Brain microvascular endothelial cell (primary cell): Measurements from ENCODE around the gene SERPINI2.
"Not testable (repeated sequence)": the region's sequence is repeated elsewhere in the genome, so short reads cannot be mapped to it uniquely, and the experiment has no call there.

Experiments
- DNase-seq: peaks from one replicate; pipeline ENCODE4 v3.0.0-alpha.2; 2020
- H3K27ac ChIP-seq: fragments of 250-450 bp; sonication (Bioruptor Pico); 2 replicates; pipeline ENCODE4 v1.5.1; 2020; ENCODE audit warnings: mild to moderate bottlenecking, moderate library complexity
- H3K27me3 ChIP-seq: fragments of 250-450 bp; sonication (Bioruptor Pico); replicated peaks from 2 replicates; pipeline ENCODE4 v1.5.1; 2020; ENCODE audit warnings: mild to moderate bottlenecking
- H3K36me3 ChIP-seq: fragments of 250-450 bp; sonication (Bioruptor Pico); replicated peaks from 2 replicates; pipeline ENCODE4 v1.5.1; 2020; ENCODE audit warnings: mild to moderate bottlenecking
- H3K4me3 ChIP-seq: 2 replicates; pipeline ENCODE4 v1.5.1; 2011; ENCODE audit warnings: low read depth, mild to moderate bottlenecking, control low read depth, low read length, moderate library complexity
- in situ Hi-C: cut with HindIII; loops from 2 replicates; pipeline ENCODE4 v1.10.0; 2017; ENCODE audit warnings: low sequenced_read_pairs, low pct_ligation_motif_present
- TF ChIP-seq, protein P1 (sequence below): IDR thresholded peaks from 2 replicates; pipeline ENCODE4 v1.5.1; 2011; ENCODE audit warnings: low read depth, mild to moderate bottlenecking, moderate library complexity, low read length, control low read depth, inconsistent platforms; ENCODE audit errors: missing control alignments

Gene SERPINI2

DNA sequence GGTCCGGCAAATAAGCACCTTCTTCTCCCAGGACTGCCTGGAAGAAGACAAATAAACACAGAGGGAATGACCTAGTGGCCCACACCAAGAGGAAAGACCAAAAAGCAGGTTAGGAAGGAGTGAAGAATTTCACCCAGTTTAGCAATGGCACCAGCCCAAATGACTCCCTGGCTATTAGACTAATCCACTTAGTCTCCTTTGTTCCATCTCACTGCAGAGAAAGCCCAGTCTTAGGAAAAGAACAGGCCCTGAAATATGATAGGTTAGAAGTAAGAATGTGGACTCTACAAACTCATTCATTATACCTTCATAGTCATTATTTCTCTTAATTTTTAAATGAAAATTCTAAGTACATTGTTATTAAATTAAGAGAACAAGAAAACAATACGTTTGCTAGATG lies 23.2 kb downstream of the SERPINI2 start:
- in situ Hi-C loops, result no loop called here
- H3K4me3 ChIP-seq, result no peak overlapping the region
- no peak for DNase-seq
- no peaks in the 10 kb centered on the region for H3K27me3 ChIP-seq
- TF ChIP-seq, protein P1, sequence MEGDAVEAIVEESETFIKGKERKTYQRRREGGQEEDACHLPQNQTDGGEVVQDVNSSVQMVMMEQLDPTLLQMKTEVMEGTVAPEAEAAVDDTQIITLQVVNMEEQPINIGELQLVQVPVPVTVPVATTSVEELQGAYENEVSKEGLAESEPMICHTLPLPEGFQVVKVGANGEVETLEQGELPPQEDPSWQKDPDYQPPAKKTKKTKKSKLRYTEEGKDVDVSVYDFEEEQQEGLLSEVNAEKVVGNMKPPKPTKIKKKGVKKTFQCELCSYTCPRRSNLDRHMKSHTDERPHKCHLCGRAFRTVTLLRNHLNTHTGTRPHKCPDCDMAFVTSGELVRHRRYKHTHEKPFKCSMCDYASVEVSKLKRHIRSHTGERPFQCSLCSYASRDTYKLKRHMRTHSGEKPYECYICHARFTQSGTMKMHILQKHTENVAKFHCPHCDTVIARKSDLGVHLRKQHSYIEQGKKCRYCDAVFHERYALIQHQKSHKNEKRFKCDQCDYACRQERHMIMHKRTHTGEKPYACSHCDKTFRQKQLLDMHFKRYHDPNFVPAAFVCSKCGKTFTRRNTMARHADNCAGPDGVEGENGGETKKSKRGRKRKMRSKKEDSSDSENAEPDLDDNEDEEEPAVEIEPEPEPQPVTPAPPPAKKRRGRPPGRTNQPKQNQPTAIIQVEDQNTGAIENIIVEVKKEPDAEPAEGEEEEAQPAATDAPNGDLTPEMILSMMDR, result no peak
- H3K27ac ChIP-seq, result no peak overlapping the region
- H3K36me3 ChIP-seq, result no peaks in the 10 kb centered on the region

DNA sequence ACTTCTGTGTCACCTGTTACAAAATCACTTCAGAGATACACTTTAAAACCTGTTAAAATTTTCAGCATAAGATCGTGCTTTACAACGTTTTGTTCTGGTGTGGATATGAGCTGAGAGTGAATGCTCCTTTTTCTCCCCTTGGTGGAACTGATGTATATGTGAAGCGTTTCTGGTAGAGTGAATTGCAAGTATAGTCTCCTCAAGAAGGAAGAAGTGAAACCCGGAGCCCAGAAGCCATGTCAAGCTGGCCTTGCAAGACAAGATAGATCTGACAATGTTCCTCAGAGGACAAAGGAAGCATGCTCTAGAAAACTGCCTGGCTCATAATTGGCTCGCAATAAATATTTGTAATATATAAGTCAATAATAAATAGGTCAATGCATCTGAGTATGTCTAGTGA lies 23.6 kb downstream of the SERPINI2 start:
- H3K4me3 ChIP-seq, result no peak overlapping the region
- no peak overlapping the region for H3K27ac ChIP-seq
- no peaks in the 10 kb centered on the region for H3K36me3 ChIP-seq
- TF ChIP-seq, protein P1, result no peak
- H3K27me3 ChIP-seq, result no peaks in the 10 kb centered on the region
- DNase-seq, result no peak
- in situ Hi-C loops, result no loop called here

DNA sequence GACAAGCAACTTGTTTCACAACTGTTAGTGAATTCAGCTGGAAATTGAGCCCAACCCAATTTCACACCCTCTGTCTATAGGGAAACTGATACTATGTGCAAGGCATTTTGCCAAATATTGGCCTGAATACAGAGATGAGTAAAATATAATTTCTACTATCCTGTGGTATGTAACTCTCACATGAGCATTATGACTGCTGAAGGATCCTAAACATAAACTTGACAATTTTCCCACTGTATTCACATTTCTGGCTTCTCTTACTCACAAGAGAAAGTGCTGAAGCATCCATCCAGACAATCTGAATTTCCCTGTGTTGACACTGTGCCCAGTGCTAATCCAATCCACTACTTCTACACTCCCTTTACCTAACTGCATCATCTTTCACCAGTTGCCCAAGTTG lies 28.4 kb downstream of the SERPINI2 start:
- TF ChIP-seq, protein P1, result no peak
- Histone ChIP-seq H3K27ac (no peak overlapping the region), H3K27me3 (no peaks in the 10 kb centered on the region), H3K4me3 (no peak overlapping the region), H3K36me3 (no peaks in the 10 kb centered on the region)
- in situ Hi-C loops, result no loop called here
- no peak for DNase-seq

DNA sequence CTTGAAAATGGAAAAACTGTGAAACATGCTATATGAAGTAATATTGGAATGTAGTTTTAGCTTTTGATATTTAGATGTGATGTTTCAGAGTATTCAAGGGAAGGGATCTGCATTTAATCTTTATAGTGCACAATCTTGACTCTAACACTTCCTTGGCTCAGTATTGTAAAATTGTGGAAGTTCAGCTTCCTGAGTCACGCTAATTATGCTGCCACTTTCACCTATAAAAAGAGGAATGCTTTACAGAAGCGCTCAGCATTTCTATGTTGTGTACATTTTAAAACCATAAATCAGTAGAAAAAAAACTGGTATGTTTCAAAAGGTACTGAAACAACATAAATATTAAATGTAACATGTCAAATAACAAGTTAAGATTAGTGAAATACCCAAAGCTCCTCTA lies 32.6 kb downstream of the SERPINI2 start:
- no peak for DNase-seq
- in situ Hi-C loops, result no loop called here
- Histone ChIP-seq H3K27ac (no peak overlapping the region), H3K36me3 (no peaks in the 10 kb centered on the region), H3K4me3 (no peak overlapping the region), H3K27me3 (no peaks in the 10 kb centered on the region)
- TF ChIP-seq, protein P1, result no peak

DNA sequence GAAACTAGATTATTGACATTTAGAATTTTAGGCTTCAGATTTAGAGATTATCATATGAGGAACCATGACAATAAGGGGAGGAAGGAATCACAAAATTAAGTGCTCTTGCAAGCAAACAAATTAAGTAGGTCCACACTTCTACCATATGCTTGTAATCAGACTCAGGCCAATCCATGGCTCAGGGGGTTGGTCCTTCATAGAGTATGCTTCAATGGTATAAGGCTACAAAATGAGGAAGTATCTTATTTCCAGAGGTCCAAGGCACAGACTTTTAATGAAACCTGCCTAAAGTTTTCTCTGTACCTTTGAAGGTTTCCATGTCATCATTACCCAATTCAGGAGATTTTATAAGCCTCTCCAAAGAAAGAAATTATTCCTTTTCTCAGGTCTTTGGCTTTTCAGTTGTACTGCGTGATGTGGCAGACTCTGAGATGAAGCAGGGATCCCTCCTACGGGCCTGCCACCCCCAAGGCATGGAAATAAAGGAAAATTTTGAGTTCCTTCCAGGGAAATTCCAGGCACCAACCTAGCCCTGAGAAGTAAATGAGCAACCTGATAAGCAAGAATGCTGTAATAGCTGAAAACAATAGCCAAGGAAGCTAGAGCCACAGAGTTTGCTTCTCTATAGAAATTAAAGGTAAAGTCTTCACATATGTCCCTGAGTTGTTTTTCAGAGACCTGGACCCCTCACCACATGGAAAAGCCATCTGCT lies 36.3 kb downstream of the SERPINI2 start:
- TF ChIP-seq, protein P1, result no peak
- no peaks in the 10 kb centered on the region for H3K27me3 ChIP-seq
- in situ Hi-C loops, result no loop called here
- no peak overlapping the region for H3K27ac ChIP-seq
- DNase-seq, result no peak
- no peak overlapping the region for H3K4me3 ChIP-seq
- no peaks in the 10 kb centered on the region for H3K36me3 ChIP-seq

DNA sequence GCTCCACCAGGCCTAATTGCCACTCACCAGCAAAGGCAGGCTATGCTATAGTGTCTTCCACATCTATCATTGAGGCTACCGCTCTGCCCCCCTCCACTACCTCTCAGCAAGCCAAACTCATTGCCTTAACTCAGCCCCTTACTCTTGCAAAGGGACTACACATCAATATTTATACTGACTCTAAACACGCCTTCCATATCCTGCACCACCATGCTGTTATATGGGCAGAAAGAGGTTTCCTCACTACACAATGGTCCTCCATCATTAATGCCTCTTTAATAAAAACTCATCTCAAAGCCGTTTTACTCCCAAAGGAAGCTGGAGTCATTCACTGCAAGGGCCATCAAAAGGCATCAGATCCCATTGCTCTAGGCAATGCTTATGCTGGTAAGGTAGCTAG lies 46.9 kb downstream of the SERPINI2 start:
- DNase-seq, H3K4me3 ChIP-seq, H3K27ac ChIP-seq, in situ Hi-C loops, H3K27me3 ChIP-seq, H3K36me3 ChIP-seq: not testable (repeated sequence)

DNA sequence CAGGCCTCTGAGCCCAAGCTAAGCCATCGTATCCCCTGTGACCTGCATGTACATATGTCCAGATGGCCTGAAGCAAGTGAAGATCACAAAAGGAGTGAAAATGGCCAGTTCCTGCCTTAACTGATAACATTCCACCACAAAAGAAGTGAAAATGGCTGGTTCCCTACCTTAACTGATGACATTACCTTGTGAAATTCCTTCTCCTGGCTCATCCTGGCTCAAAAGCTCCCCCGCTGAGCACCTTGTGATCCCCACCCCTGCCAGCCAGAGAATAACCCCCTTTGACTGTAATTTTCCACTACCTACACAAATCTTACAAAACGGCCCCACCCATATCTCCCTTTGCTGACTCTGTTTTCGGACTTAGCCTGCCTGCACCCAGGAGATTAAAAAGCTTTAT lies 51.4 kb downstream of the SERPINI2 start:
- H3K27ac ChIP-seq, H3K4me3 ChIP-seq, H3K27me3 ChIP-seq, H3K36me3 ChIP-seq, DNase-seq, in situ Hi-C loops: not testable (repeated sequence)
